KOPT-K1 (cell line): Measurements from ENCODE around the gene POU2F1.

ENCODE experiments used
- H3K27ac ChIP-seq: fragments of 200-600 bp; sonication (generic); 2 replicates; pipeline ENCODE4 v1.5.1; 2016; ENCODE audit warnings: antibody characterized with exemption, mild to moderate bottlenecking, low read depth, low read length; ENCODE audit not compliant: poor library complexity, severe bottlenecking
- H3K36me3 ChIP-seq: fragments of 200-600 bp; sonication (generic); 2 replicates; pipeline ENCODE4 v1.5.1; 2017; ENCODE audit warnings: antibody characterized with exemption, mild to moderate bottlenecking, low read length, moderate library complexity; ENCODE audit not compliant: insufficient read depth
- H3K9me3 ChIP-seq: fragments of 200-600 bp; sonication (generic); 2 replicates; pipeline ENCODE4 v1.5.1; 2017; ENCODE audit warnings: antibody characterized with exemption, low read length, mild to moderate bottlenecking; ENCODE audit not compliant: insufficient read depth, poor library complexity, severe bottlenecking

Gene POU2F1

GRCh38 chr1:167220537-167221125, at the start of gene POU2F1:
Gene POU2F1 (plus strand): TSS chr1:167220886. CDS start chr1:167220898, 12 bp downstream.
- Histone ChIP-seq H3K27ac (peak within 1 kb of the TSS; percentile 99), H3K9me3 (no peaks in the 10 kb centered on the region), H3K36me3 (no peaks in the 10 kb centered on the region)

DNA sequence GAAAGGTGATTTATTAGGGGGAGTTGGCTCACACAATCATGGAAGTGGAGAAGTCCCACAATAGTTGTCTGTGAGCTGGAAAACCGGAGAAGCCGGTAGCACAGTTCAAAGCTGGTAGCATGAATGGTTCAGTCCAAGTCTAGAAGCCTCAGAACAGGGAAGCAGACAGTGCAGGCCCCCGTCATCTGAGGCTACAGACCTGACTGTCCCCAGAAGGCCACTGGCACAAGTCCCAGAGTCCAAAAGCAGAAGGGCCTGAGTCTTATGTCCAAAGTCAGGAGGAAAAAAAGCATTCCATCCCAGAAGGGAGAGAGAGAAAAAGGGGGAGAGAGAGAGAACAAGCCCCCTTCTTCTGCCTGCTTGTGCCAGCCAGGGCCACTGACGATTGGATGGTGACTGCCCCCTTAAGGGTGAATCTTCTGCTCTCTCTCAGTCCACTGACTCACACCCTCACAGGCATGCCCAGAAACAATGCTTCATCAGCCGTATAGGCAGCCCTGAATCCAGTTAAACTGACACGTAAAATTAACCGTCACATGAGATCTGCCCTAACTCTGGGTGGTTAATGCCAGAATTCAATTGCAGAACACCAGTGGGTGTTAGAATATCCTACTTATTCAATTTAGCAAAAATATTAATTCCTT, 49.3 kb upstream of the POU2F1 start:
- no peak overlapping the region for H3K27ac ChIP-seq
- no peaks in the 10 kb centered on the region for H3K36me3 ChIP-seq
- no peaks in the 10 kb centered on the region for H3K9me3 ChIP-seq

GRCh38 chr1:167173516-167174184, 47.0 kb upstream of the POU2F1 start:
- H3K9me3 ChIP-seq: no peaks in the 10 kb centered on the region
- no peak overlapping the region for H3K27ac ChIP-seq
- no peaks in the 10 kb centered on the region for H3K36me3 ChIP-seq

GRCh38 chr1:167175901-167176300, 44.8 kb upstream of the POU2F1 start:
- Histone ChIP-seq H3K36me3 (no peaks in the 10 kb centered on the region), H3K9me3 (no peaks in the 10 kb centered on the region), H3K27ac (no peak overlapping the region)

DNA sequence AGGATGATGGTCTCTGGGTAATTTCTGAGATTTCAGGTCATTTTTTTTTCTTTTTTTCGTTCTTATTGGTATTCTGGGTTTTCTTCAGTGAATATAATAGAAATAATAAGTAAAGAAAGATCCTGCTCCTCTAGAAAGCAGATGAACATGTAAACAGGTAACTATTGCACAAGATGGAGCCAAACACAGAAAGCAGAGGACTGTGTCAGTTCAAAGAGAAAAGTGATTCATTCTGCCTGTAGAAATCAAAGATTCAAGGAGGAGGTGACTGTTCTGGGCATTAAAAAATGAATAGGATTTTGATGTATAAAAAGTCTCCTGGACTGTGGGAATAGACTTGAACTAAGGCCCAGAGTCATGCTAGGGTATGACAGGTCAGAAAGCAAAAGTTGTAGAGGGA, 41.9 kb upstream of the POU2F1 start:
- no peaks in the 10 kb centered on the region for H3K9me3 ChIP-seq
- H3K27ac ChIP-seq: no peak overlapping the region
- no peaks in the 10 kb centered on the region for H3K36me3 ChIP-seq

GRCh38 chr1:167182571-167183320, 37.9 kb upstream of the POU2F1 start:
- Histone ChIP-seq H3K9me3 (no peaks in the 10 kb centered on the region), H3K36me3 (no peaks in the 10 kb centered on the region), H3K27ac (no peak overlapping the region)

GRCh38 chr1:167184081-167184480, 36.6 kb upstream of the POU2F1 start:
- Histone ChIP-seq H3K9me3 (no peaks in the 10 kb centered on the region), H3K27ac (no peak overlapping the region), H3K36me3 (no peaks in the 10 kb centered on the region)

- H3K36me3 ChIP-seq: no peaks in the 10 kb centered on the region
- H3K9me3 ChIP-seq: no peaks in the 10 kb centered on the region
- H3K27ac ChIP-seq: no peak overlapping the region
Observed at GRCh38 chr1:167185062-167185461, 35.6 kb upstream of the POU2F1 start.

GRCh38 chr1:167185974-167186657, 34.6 kb upstream of the POU2F1 start:
- no peaks in the 10 kb centered on the region for H3K9me3 ChIP-seq
- H3K36me3 ChIP-seq: no peaks in the 10 kb centered on the region
- no peak overlapping the region for H3K27ac ChIP-seq

- H3K27ac ChIP-seq: no peak overlapping the region
- H3K9me3 ChIP-seq: no peaks in the 10 kb centered on the region
- no peaks in the 10 kb centered on the region for H3K36me3 ChIP-seq
Observed at GRCh38 chr1:167186771-167187170, 33.9 kb upstream of the POU2F1 start.

GRCh38 chr1:167190747-167191237, 29.9 kb upstream of the POU2F1 start:
- no peak overlapping the region for H3K27ac ChIP-seq
- no peaks in the 10 kb centered on the region for H3K9me3 ChIP-seq
- H3K36me3 ChIP-seq: no peaks in the 10 kb centered on the region

GRCh38 chr1:167191958-167192357, 28.7 kb upstream of the POU2F1 start:
- Histone ChIP-seq H3K36me3 (no peaks in the 10 kb centered on the region), H3K27ac (no peak overlapping the region)

GRCh38 chr1:167194182-167194581, 26.5 kb upstream of the POU2F1 start:
- H3K36me3 ChIP-seq: no peaks in the 10 kb centered on the region
- no peak overlapping the region for H3K27ac ChIP-seq
- H3K9me3 ChIP-seq: no peaks in the 10 kb centered on the region

More at GRCh38 chr1:167191958-167192357, 28.7 kb upstream of the POU2F1 start:
- H3K9me3 ChIP-seq: no peaks in the 10 kb centered on the region

GRCh38 chr1:167196166-167196565, 24.5 kb upstream of the POU2F1 start:
- no peak overlapping the region for H3K27ac ChIP-seq
- H3K36me3 ChIP-seq: no peaks in the 10 kb centered on the region
- no peaks in the 10 kb centered on the region for H3K9me3 ChIP-seq
